GM19328 (cell line): Measurements from ENCODE around the gene HERPUD1.
A peak's percentile ranks its signal among the peaks of the same experiment; 100 is the strongest.
"Not testable (repeated sequence)": the region's sequence is repeated elsewhere in the genome, so short reads cannot be mapped to it uniquely, and the experiment has no call there.

ENCODE experiments used
- ATAC-seq: cut with Tn5 transposase; IDR thresholded peaks from one replicate; pipeline ENCODE4 v1.9.1; 2021; ENCODE audit warnings: mild to moderate bottlenecking, moderate library complexity; ENCODE audit not compliant: unreplicated experiment

Gene HERPUD1

GRCh38 chr16:56931892-56932720 is at the start of gene HERPUD1:
Gene HERPUD1 (plus strand): TSS chr16:56932142. CDS start chr16:56932245, 103 bp downstream.
- ATAC-seq: peak; percentile 90

GRCh38 chr16:56883586-56883985 is 48.4 kb upstream of the HERPUD1 start:
- ATAC-seq: no peak

- no peak for ATAC-seq
Observed at GRCh38 chr16:56884026-56884582, 47.8 kb upstream of the HERPUD1 start.

- not testable (repeated sequence) for ATAC-seq
Observed at GRCh38 chr16:56884929-56885328, 47.0 kb upstream of the HERPUD1 start.

- ATAC-seq: no peak
Observed at GRCh38 chr16:56885446-56886162, 46.3 kb upstream of the HERPUD1 start.

GRCh38 chr16:56886296-56886695 is 45.6 kb upstream of the HERPUD1 start:
- no peak for ATAC-seq

- no peak for ATAC-seq
Observed at GRCh38 chr16:56886826-56887225, 45.1 kb upstream of the HERPUD1 start.

- peak; percentile 67 for ATAC-seq
Observed at GRCh38 chr16:56888806-56889205, 43.1 kb upstream of the HERPUD1 start.

- no peak for ATAC-seq
Observed at GRCh38 chr16:56889206-56889605, 42.7 kb upstream of the HERPUD1 start.

- ATAC-seq: no peak
Observed at GRCh38 chr16:56891685-56892084, 40.3 kb upstream of the HERPUD1 start.

GRCh38 chr16:56892705-56893104 is 39.2 kb upstream of the HERPUD1 start:
- ATAC-seq: no peak

- no peak for ATAC-seq
Observed at GRCh38 chr16:56894331-56894917, 37.5 kb upstream of the HERPUD1 start.

GRCh38 chr16:56895813-56896212 is 36.1 kb upstream of the HERPUD1 start:
- no peak for ATAC-seq

- no peak for ATAC-seq
Observed at GRCh38 chr16:56896244-56896643, 35.7 kb upstream of the HERPUD1 start.

GRCh38 chr16:56897026-56897799 is 34.7 kb upstream of the HERPUD1 start:
- no peak for ATAC-seq

- ATAC-seq: peak; percentile 77
Observed at GRCh38 chr16:56898847-56899246, 33.1 kb upstream of the HERPUD1 start.

- ATAC-seq: no peak
Observed at GRCh38 chr16:56903866-56904265, 28.1 kb upstream of the HERPUD1 start.

- ATAC-seq: no peak
Observed at GRCh38 chr16:56907401-56907800, 24.5 kb upstream of the HERPUD1 start.

GRCh38 chr16:56909527-56909979 is 22.4 kb upstream of the HERPUD1 start:
- no peak for ATAC-seq

GRCh38 chr16:56910112-56910511 is 21.8 kb upstream of the HERPUD1 start:
- ATAC-seq: no peak
